H1 (cell line): Measurements from ENCODE around the gene IL17RA. TPM values are rescaled to one million over a fixed set of nuclear protein-coding genes. Genes with fewer than 3 reads are reported as not detected.

Experiments
- CTCF ChIA-PET: fragments of 300-600 bp; sonication (Branson Sonifier 250); formaldehyde crosslinking; loops from one replicate; lab custom pipeline; 2021; ENCODE audit not compliant: partially characterized antibody; lab: Charles Lee
- POLR2A ChIA-PET: fragments of 300-600 bp; sonication (Branson Sonifier 250); formaldehyde crosslinking; loops from one replicate; lab custom pipeline; 2021; ENCODE audit warnings: inconsistent platforms; ENCODE audit not compliant: partially characterized antibody; lab: Charles Lee
- DNase-seq, 2 experiments: peaks; one replicate each; pipeline versions ENCODE4 v3.0.0 to v3.0.0-alpha.2; 2010 to 2022; ENCODE audit warnings: low spot score in 2 of 2, low read depth in 1 of 2, mixed read lengths in 1 of 2
- FAIRE-seq: peaks from 2 replicates; lab custom pipeline; 2011; peaks lifted over from hg19 to GRCh38; lab: Jason Lieb, UNC
- H2AFZ ChIP-seq: 2 replicates; pipeline ENCODE4 v1.8.1; 2012; ENCODE audit warnings: low read length, inconsistent platforms
- H2AK5ac ChIP-seq: 2 replicates; pipeline ENCODE4 v1.6.1; 2013; ENCODE audit warnings: low read depth, low read length
- H2BK120ac ChIP-seq: replicated peaks from 2 replicates; pipeline ENCODE3; 2013; ENCODE audit warnings: low read depth, low read length, inconsistent platforms
- H2BK12ac ChIP-seq: 2 replicates; pipeline ENCODE4 v1.6.1; 2013; ENCODE audit warnings: low read depth, low read length
- H2BK15ac ChIP-seq: 2 replicates; pipeline ENCODE4 v1.6.1; 2013; ENCODE audit warnings: low read length
- H2BK20ac ChIP-seq: 2 replicates; pipeline ENCODE4 v1.6.1; 2013; ENCODE audit warnings: low read length
- H2BK5ac ChIP-seq: 2 replicates; pipeline ENCODE4 v1.6.1; 2013; ENCODE audit warnings: low read depth, low read length
- H3K14ac ChIP-seq: 2 replicates; pipeline ENCODE4 v1.6.1; 2013; ENCODE audit warnings: inconsistent platforms; ENCODE audit not compliant: insufficient read length
- H3K18ac ChIP-seq: 2 replicates; pipeline ENCODE4 v1.6.1; 2013; ENCODE audit warnings: low read length; ENCODE audit errors: extremely low read depth
- H3K23ac ChIP-seq: 2 replicates; pipeline ENCODE4 v1.6.1; 2013; ENCODE audit warnings: inconsistent platforms; ENCODE audit not compliant: insufficient read length
- H3K23me2 ChIP-seq: 2 replicates; pipeline ENCODE4 v1.6.1; 2013; ENCODE audit warnings: low read depth, low read length
- H3K27ac ChIP-seq: 2 replicates; pipeline ENCODE4 v1.6.1; 2011; ENCODE audit warnings: low read depth, low read length, inconsistent platforms
- H3K27me3 ChIP-seq, 4 experiments: replicated peaks in 1 of 4; 1 replicate in 1 of 4; 2 replicates in 3 of 4; pipeline versions ENCODE4 v1.6.1 to v1.8.1; 2011 to 2013; ENCODE audit warnings: low read length in 3 of 4, mild to moderate bottlenecking in 3 of 4, inconsistent platforms in 2 of 4, mixed read lengths in 2 of 4, moderate library complexity in 1 of 4; ENCODE audit not compliant: control insufficient read depth in 3 of 4, insufficient read depth in 3 of 4; ENCODE audit errors: extremely low read depth in 1 of 4
- H3K36me3 ChIP-seq, 4 experiments: 2 replicates each; pipeline versions ENCODE4 v1.6.1 to v1.8.1; 2011 to 2013; ENCODE audit warnings: mild to moderate bottlenecking in 4 of 4, low read length in 3 of 4, moderate library complexity in 2 of 4, control low read depth in 1 of 4, inconsistent platforms in 1 of 4; ENCODE audit not compliant: insufficient read depth in 4 of 4, control insufficient read depth in 2 of 4
- H3K4ac ChIP-seq: replicated peaks from 2 replicates; pipeline ENCODE3; 2013; ENCODE audit warnings: low read length, low read depth, mixed read lengths, inconsistent platforms; ENCODE audit not compliant: insufficient read length
- H3K4me1 ChIP-seq, 4 experiments: replicated peaks in 1 of 4; 1 replicate in 1 of 4; 2 replicates in 3 of 4; pipeline versions ENCODE4 v1.6.1 to v1.8.1; 2011 to 2013; ENCODE audit warnings: low read length in 3 of 4, inconsistent platforms in 2 of 4, mixed read lengths in 1 of 4; ENCODE audit not compliant: insufficient read depth in 4 of 4, control insufficient read depth in 3 of 4
- H3K4me2 ChIP-seq, 2 experiments: 2 replicates each; pipeline versions ENCODE4 v1.6.1 to v1.8.1; 2011 to 2013; ENCODE audit warnings: low read depth in 2 of 2, low read length in 2 of 2, control low read depth in 1 of 2, inconsistent platforms in 1 of 2, mild to moderate bottlenecking in 1 of 2; ENCODE audit not compliant: insufficient read depth in 1 of 2
- H3K4me3 ChIP-seq, 4 experiments: fragments of 200-600, 300-600 bp in 1 of 4; sonication (generic), shearing (Covaris generic), sonication (Bioruptor Twin) in 1 of 4; 2 replicates each; pipeline versions ENCODE4 v1.5.1 to v1.8.1; 2011 to 2016; ENCODE audit warnings: low read length in 4 of 4, low read depth in 3 of 4, control low read depth in 2 of 4, inconsistent platforms in 2 of 4, mild to moderate bottlenecking in 2 of 4, mixed read lengths in 1 of 4, moderate library complexity in 1 of 4; ENCODE audit not compliant: insufficient read depth in 2 of 4; ENCODE audit errors: extremely low read depth in 1 of 4
- H3K56ac ChIP-seq: replicated peaks from 2 replicates; pipeline ENCODE3; 2013; ENCODE audit warnings: low read depth, mild to moderate bottlenecking, mixed read lengths, low read length, inconsistent platforms; ENCODE audit not compliant: insufficient read length
- H3K79me1 ChIP-seq: 2 replicates; pipeline ENCODE4 v1.6.1; 2013; ENCODE audit warnings: low read depth, low read length, control low read depth
- H3K79me2 ChIP-seq, 2 experiments: 2 replicates each; pipeline versions ENCODE4 v1.6.1 to v1.8.1; 2012 to 2013; ENCODE audit warnings: low read length in 2 of 2, mild to moderate bottlenecking in 2 of 2, inconsistent platforms in 1 of 2; ENCODE audit not compliant: insufficient read depth in 2 of 2, control insufficient read depth in 1 of 2
- H3K9ac ChIP-seq, 4 experiments: replicated peaks in 1 of 4; 1 replicate in 1 of 4; 2 replicates in 3 of 4; pipeline versions ENCODE4 v1.6.1 to v1.8.1; 2011 to 2013; ENCODE audit warnings: low read depth in 3 of 4, low read length in 3 of 4, control low read depth in 2 of 4, mild to moderate bottlenecking in 2 of 4, moderate library complexity in 2 of 4, inconsistent platforms in 1 of 4; ENCODE audit errors: extremely low read depth in 1 of 4
- H3K9me3 ChIP-seq, 2 experiments: 2 replicates each; pipeline versions ENCODE4 v1.6.1 to v1.8.1; 2012 to 2013; ENCODE audit warnings: mild to moderate bottlenecking in 2 of 2, moderate library complexity in 2 of 2, control low read depth in 1 of 2, inconsistent platforms in 1 of 2, low read depth in 1 of 2, low read length in 1 of 2, mixed read lengths in 1 of 2; ENCODE audit not compliant: insufficient read depth in 2 of 2
- H4K20me1 ChIP-seq, 2 experiments: replicated peaks in 1 of 2; 2 replicates each; pipeline versions ENCODE3 to v1.8.1; 2011 to 2013; ENCODE audit warnings: inconsistent platforms in 2 of 2, low read length in 2 of 2, mild to moderate bottlenecking in 1 of 2; ENCODE audit not compliant: insufficient read depth in 2 of 2, control insufficient read depth in 1 of 2
- H4K5ac ChIP-seq: 2 replicates; pipeline ENCODE4 v1.6.1; 2013; ENCODE audit warnings: low read length, low read depth, mixed read lengths, inconsistent platforms; ENCODE audit not compliant: insufficient read length
- H4K8ac ChIP-seq: 2 replicates; pipeline ENCODE4 v1.8.0; 2013; ENCODE audit warnings: mild to moderate bottlenecking, moderate library complexity, low read length, inconsistent platforms; ENCODE audit not compliant: insufficient read depth; ENCODE audit errors: extremely low read depth
- H4K91ac ChIP-seq: replicated peaks from 2 replicates; pipeline ENCODE3; 2013; ENCODE audit warnings: low read length, mixed read lengths, inconsistent platforms; ENCODE audit not compliant: insufficient read length
- KDM4A ChIP-seq: IDR thresholded peaks from one replicate; pipeline ENCODE4 v1.7.1; 2012; ENCODE audit warnings: low read depth, mild to moderate bottlenecking, moderate library complexity, low read length, inconsistent platforms; ENCODE audit not compliant: severe bottlenecking
- SAP30 ChIP-seq: fragments of 300-600 bp; sonication (generic); IDR thresholded peaks from 2 replicates; pipeline ENCODE4 v1.7.1; 2012; ENCODE audit warnings: low read length, moderate library complexity, mild to moderate bottlenecking, inconsistent platforms; ENCODE audit not compliant: insufficient read depth, insufficient replicate concordance
- SRF ChIP-seq: IDR thresholded peaks from 2 replicates; pipeline ENCODE4 v1.6.1; 2011; ENCODE audit warnings: mild to moderate bottlenecking, low read depth, low read length, moderate library complexity
- SUZ12 ChIP-seq: fragments of 200-600 bp; sonication (generic); IDR thresholded peaks from 2 replicates; pipeline ENCODE4 v1.6.1; 2012; ENCODE audit warnings: mild to moderate bottlenecking, inconsistent platforms, low read length, moderate library complexity, mixed read lengths
- WGBS, 2 experiments: shearing (Covaris generic) in 1 of 2; methylation state at CpG; one replicate each; pipeline versions ENCODE4 v1.1.6 to v1.1.7; 2013 to 2015; ENCODE audit warnings: low lambda C conversion rate in 2 of 2, mixed read lengths in 2 of 2, inconsistent platforms in 1 of 2, low coverage in 1 of 2, missing lambda C conversion rate in 1 of 2; ENCODE audit not compliant: insufficient replicate concordance in 2 of 2, insufficient coverage in 1 of 2, insufficient read length in 1 of 2; ENCODE audit errors: extremely low coverage in 1 of 2, missing lambda C conversion rate in 1 of 2; 5-methylcytosine and 5-hydroxymethylcytosine counted together
- polyA plus RNA-seq, 7 experiments: library from polyadenylated mRNA; depleted of rRNA in 3 of 7; stranded (reverse) in 5 of 7; unstranded in 2 of 7; fragments of >200 nt in 5 of 7; fragments of 200-250 nt in 2 of 7; gene quantifications; 1 replicate in 5 of 7; 2 replicates in 1 of 7; 4 replicates in 1 of 7; pipeline versions ENCODE4 v1.2.1 to v1.2.3, GENCODE V29; 2011 to 2013; ENCODE audit warnings: missing spikeins in 2 of 7, mixed read lengths in 2 of 7
- total RNA-seq: library from RNA; stranded (reverse); fragmentation: NEBNext Ultra II Directional; extraction: Animal tissue kit (Norgen Biotek cat#: 25700); gene quantifications from 2 replicates; pipeline ENCODE4 v1.2.1, GENCODE V29; 2021
- TF ChIP-seq, protein P1 (sequence below): IDR thresholded peaks from 2 replicates; pipeline ENCODE4 v1.6.1; 2012; ENCODE audit warnings: inconsistent platforms

The IL17RA gene
- total and polyA plus RNA-seq, 2 of the 8 experiments (the other 6 are each of a cell fraction or from before 2014, with no cell fraction given), result 5.6 to 9.9 TPM

DNA sequence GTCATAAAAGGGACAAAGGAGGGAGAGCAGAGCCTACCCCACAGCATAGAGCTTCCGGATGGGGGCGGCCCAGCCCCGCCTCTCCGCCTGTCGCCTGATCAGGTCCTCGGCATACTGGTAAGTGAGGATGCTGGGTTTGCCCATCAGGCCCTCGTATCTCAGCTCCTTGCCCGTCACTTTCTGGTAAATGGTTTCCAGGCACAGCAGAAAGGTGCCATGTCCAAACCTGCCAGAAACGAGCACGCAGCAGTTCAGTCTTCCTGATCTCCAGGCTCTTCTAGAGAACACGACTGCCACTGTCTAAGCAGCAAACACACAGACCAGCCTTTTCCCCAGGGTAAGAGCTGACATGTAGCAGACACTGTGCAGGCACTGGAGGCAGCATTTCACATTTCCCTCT is 53.7 kb downstream of the IL17RA start:
- H3K79me1 ChIP-seq, result peaks cover 12% of the 10 kb centered on the region
- no peak overlapping the region for H2BK120ac ChIP-seq
- H3K36me3 ChIP-seq, result peaks cover 10 to 45% (median 22%) of the 10 kb centered on the region in 4 experiments; a peak in 6 of 8 replicates
- no peaks in the 10 kb centered on the region for H3K27me3 ChIP-seq
- no peak overlapping the region for H3K27ac ChIP-seq
- no peaks in the 10 kb centered on the region for H3K4me1 ChIP-seq
- no peak for TF ChIP-seq SUZ12
- no peak for TF ChIP-seq SRF
- TF ChIP-seq SAP30, result no peak
- TF ChIP-seq KDM4A, result no peak
- TF ChIP-seq, protein P1, sequence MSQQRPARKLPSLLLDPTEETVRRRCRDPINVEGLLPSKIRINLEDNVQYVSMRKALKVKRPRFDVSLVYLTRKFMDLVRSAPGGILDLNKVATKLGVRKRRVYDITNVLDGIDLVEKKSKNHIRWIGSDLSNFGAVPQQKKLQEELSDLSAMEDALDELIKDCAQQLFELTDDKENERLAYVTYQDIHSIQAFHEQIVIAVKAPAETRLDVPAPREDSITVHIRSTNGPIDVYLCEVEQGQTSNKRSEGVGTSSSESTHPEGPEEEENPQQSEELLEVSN, result no peak
- TF ChIP-seq, all 59 proteins: peak for 0
- Histone ChIP-seq H2BK15ac (no peak overlapping the region), H4K8ac (no peak overlapping the region), H2BK12ac (no peak overlapping the region), H3K14ac (no peak overlapping the region), H3K23me2 (no peaks in the 10 kb centered on the region), H4K5ac (no peak overlapping the region), H2AK5ac (no peak overlapping the region), H3K23ac (no peak overlapping the region), H3K9ac (no peak overlapping the region), H3K79me2 (peaks cover 0 to 2% of the 10 kb centered on the region in 2 experiments; a peak in 1 of 4 replicates), H4K91ac (no peak overlapping the region), H2AFZ (no peak overlapping the region), H4K20me1 (peaks cover 2 to 12% of the 10 kb centered on the region in 2 experiments), H2BK20ac (no peak overlapping the region), H3K4me2 (no peak overlapping the region), H3K4me3 (no peak overlapping the region), H3K4ac (no peak overlapping the region), H3K18ac (no peak overlapping the region), H2BK5ac (no peak overlapping the region), H3K56ac (no peak overlapping the region), H3K9me3 (no peaks in the 10 kb centered on the region)
- no peak for FAIRE-seq
- no peak for DNase-seq
- POLR2A ChIA-PET, result no interaction called here
- 91% methylated on average over 11 of the region's 11 CpGs; no CpG with 5 or more reads in 1 of the 2 experiments for WGBS, 2 experiments
- CTCF ChIA-PET, result interaction anchor here (0.7 to 2.0 kb wide), 9 partner anchors 10 to 479 kb away, joined by 3 to 6 read pairs (median 3); no protein-coding TSS in a partner anchor
